GM18951 (cell line): ENCODE data around the gene ARL8B.
"Not testable (repeated sequence)": the region's sequence is repeated elsewhere in the genome, so short reads cannot be mapped to it uniquely, and the experiment has no call there.

ENCODE experiments used
- POLR2A ChIP-seq: IDR thresholded peaks from 4 replicates; pipeline ENCODE4 v1.6.1; 2011; ENCODE audit warnings: mild to moderate bottlenecking; ENCODE audit not compliant: insufficient read length, insufficient read depth; ENCODE audit errors: extremely low read depth
- in situ Hi-C: fragments of 300-500 bp; cut with MboI; formaldehyde crosslinking; loops from one replicate; pipeline ENCODE4 v1.12.0; 2022; ENCODE audit warnings: low sequenced_read_pairs, mixed read lengths, inconsistent platforms; ENCODE audit not compliant: unreplicated experiment

Gene ARL8B

DNA sequence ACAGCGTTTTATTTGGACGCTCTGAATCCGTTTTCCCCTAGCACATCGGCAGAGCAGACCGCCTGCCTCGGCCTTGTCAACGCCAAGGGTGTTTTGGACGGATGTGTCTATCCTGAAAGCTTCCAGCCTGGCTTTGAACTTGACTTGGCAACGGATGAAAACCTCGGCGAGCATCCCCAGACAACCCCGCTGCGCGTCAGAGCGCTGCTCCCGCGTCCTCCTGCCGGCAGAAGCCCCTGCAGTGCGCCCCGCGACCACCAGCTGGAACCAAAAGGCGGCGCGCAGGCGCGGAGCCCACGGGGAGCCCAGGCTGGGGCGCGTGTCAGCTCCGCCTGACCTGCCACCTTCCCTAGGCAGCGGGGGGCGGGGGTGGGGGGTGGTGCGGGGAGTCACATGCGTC lies 26.2 kb upstream of the ARL8B start:
- in situ Hi-C loops = no loop called here
- TF ChIP-seq POLR2A = no peak

DNA sequence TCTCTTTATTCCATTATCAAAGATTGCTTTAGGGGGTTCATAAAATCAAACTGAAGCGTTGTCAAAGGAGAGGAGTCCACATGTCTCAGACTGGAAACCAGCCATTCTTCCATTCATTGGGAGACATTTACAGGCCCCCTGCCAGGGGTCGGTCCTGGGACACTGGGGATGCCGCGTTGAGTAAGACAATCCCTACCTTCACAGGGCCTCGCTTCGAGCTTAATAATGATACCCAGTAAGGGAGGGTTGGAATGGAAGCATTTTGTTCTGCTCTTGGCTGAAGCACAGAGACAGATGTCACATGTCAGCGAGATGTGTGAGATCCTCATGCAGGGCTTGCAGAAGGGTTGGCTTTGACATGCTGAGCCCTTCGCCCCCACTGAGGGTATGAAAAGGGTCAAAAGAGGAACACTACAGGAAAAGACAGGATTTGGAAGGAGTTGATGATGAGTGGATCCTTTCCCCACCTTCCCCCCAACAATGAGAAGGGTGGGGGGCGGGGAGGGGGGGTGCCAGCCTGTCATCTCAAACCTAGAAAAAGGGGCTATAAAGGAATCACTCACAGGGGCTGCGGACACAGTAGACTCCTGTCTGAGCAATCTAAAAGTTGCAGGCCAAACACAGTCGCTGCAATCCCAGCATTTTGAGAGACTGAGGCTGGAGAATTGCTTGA lies 25.6 kb upstream of the ARL8B start:
- in situ Hi-C loops = no loop called here

DNA sequence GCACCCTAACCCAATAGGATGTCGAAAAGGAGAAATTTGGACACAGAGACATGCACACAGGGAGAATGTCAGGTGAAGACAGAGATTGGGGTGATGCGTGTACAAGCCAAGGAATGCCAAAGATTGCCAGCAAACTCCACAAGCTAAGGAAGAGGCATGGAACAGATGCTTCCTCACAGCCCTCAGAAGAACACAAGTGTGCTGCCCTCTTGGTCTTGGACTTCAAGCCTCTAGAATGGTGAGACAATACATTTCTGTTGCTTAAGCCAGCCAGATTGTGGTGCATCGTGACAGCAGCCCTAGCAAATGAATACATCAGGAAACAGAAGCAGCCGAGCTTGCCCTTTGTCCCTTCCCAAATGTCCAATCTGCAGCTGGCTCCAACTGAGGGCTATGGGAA lies 23.7 kb upstream of the ARL8B start:
- no peak for TF ChIP-seq POLR2A

More for the DNA sequence above, 25.6 kb upstream of the ARL8B start:
- no peak for TF ChIP-seq POLR2A

DNA sequence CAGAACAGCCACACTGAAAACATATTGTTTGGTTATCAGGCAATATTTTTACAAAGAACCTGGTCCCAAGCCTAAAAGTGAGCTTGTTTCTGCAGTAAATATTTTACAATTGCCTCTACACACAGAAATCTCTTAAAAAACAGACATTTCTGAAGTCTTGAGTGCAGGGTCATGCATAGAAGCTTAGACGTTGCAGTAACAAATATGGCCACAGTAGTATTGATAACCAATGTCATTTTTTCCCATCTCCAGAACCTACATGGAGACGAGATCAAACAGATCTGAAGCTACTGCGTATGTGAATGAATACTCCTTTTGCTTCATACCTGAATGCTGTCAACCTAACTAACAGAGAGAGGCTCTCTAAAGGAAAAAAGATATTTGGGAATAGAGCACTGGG lies 19.6 kb upstream of the ARL8B start:
- no peak for TF ChIP-seq POLR2A
- in situ Hi-C loops = no loop called here

More for the DNA sequence above, 23.7 kb upstream of the ARL8B start:
- in situ Hi-C loops = no loop called here

DNA sequence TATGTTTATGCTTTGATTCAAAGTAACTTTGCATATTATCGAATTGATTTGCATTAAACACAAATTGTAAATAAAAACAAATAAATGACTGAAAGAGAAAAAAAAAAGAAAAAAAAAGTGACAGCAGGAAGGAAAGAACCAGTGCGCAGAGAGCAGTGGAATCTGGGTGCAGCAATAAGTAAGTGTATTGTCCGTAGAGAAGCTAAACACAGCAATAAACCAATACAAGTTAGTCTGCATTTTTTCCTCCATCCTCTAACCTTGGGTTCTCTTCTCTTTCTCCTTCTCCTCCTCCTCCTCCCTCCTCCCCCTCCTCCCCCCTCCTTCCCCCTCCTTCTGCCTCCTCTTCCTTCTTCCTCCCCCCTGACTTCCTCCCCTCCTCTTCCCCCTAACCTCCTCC lies 18.3 kb upstream of the ARL8B start:
- no peak for TF ChIP-seq POLR2A
- in situ Hi-C loops = no loop called here

DNA sequence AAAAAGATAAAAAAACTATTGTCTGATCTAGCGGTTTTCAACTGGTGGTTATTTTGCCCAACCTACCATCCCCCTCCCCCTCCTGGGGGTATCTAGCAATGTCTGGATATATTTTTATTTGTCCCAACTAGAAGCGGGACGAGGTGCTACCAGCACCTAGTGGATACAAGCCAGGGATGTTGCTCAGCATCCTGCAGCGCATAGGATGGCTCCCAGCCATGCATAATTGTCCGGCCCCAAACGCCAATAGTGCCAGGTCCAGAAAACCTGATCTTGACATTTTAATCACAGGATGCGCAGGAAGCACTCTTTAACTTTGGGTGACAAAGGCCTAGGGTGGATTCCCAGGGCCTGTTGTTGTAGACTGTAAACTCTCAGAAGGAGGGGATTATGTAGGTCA lies 17.0 kb upstream of the ARL8B start:
- TF ChIP-seq POLR2A = no peak
- in situ Hi-C loops = no loop called here

DNA sequence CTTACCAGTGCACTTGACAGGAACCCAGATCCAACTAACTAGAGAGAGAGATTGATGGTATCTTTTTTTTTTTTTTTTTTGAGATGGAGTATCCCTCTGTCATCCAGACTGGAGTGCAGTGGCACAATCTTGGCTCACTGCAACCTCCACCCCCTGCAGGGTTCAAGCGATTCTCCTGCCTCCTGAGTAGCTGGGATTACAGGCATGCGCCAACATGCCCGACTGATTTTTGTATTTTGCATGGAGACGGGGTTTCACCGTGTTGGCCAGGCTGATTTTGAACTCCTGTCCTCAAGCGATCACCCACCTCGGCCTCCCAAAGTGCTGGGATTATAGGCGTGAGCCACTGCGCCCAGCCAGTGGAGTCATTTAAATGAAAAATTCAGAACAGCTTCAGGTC lies 15.7 kb upstream of the ARL8B start:
- in situ Hi-C loops = not testable (repeated sequence)

DNA sequence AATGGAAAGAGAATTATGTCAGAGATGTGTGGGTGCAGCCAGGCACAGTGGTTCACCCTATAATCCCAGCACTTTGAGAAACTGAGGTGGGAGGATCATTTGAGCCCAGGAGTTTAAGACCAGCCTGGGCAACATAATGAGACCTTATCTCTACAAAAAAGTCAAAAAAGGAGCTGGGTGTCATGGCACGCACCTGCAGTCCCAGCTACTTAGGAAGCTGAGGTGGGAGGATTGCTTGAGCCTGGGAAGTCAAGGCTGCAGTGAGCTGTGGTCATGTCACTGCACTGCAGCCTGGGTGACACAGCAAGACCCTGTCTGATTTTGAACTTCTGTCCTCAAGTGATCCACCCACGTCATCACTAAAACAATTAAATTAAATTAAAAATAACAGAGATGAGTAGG lies 15.2 kb upstream of the ARL8B start:
- in situ Hi-C loops = not testable (repeated sequence)

DNA sequence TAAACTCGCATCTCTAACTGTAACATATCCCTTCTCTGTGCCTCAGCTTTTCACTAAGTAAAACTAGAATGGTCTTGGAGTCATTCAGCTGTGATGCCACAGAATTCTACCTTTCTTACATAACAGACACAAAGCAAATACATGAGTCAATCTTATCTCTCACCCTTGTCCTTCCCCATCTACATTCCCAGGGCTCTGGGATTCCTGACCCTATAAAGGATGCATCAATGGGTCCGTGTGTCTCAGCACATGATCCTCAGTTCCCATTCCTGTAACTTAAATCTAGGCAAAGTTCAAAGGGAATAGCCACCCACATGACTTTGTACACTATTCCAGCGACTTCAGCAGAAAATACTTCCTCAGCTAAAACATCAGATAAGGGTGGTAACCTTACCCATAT lies 11.8 kb upstream of the ARL8B start:
- in situ Hi-C loops = no loop called here
- TF ChIP-seq POLR2A = no peak

DNA sequence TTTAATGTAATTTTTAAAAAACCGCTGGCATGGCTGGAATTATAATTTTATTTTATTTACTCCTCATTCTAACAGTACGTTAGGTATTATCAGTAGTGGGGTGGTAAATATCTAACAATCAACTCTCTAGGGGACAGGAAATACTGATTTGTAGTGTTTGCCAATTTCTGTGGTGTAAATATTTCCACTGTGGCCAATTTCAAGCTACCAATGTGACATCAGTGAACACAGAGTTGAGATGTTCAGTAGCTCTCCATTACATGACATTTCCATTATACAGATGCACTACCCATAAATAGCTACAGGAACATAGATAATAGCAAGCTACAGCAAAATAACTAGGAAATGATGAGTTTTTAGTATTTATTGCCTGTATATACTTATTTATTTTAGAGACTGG lies 10.0 kb upstream of the ARL8B start:
- in situ Hi-C loops = no loop called here
- TF ChIP-seq POLR2A = no peak

DNA sequence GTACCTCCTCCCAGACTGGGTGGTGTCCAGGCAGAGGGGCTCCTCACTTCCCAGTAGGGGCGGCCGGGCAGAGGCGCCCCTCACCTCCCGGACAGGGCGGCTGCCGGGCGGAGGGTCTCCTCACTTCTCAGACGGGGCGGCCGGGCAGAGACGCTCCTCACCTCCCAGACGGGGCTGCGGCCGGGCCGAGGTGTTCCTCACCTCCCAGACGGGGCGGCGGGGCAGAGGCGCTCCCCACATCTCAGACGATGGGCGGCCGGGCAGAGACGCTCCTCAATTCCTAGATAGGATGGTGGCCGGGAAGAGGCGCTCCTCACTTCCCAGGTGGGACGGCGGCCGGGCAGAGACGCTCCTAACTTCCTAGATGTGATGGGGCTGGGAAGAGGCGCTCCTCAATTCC lies 8.4 kb upstream of the ARL8B start:
- in situ Hi-C loops = not testable (repeated sequence)

DNA sequence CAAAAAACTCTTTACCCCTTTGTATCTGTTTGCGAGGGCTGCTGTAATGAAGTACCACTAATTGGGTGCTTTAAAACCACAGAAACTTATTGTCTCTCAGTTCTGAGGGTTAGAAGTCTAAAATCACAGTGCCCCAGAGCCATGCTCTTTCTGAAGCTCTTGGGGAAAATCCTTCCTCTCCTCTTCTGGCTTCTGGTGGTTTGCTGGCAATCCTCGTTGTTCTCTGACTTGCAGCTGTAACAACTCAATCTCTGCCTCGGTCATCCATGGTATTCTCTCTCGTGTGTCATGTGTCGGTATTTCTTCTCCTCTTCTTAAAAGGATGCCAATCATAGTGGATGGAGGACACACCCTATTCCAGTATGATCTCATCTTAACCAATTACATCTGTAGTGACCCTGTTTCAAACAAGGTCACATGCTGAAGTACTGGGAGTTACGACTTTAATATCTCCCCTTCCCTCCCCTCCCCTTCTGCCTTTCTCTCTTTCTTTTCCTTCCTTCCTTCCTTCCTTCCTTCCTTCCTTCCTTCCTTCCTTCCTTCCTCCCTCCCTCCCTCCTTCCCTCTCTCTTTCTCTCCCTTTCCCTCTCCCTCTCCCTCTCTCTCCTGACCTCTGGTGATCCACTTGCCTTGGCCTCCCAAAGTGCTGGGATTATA lies 6.5 kb upstream of the ARL8B start:
- no peak for TF ChIP-seq POLR2A
- in situ Hi-C loops = no loop called here

DNA sequence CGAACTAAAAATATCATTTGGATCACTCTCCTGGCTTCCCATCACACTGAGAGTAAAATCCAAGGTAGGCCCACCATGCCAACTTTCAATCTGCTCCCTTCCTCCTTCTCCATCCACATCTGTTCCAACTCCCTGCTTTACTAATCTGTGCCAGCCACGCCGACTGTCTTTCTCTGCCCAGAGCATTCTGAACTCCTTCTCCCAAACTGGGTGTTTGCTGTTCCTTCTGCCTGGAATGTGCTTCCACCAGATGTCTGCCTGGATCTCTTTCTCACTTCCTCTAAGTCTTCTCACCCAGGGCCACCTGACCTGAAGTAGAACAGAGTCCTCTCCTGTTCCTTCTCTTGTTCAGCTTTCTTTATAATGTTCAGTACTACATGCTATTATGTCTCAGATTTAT lies 5.6 kb upstream of the ARL8B start:
- TF ChIP-seq POLR2A = no peak
- in situ Hi-C loops = no loop called here

DNA sequence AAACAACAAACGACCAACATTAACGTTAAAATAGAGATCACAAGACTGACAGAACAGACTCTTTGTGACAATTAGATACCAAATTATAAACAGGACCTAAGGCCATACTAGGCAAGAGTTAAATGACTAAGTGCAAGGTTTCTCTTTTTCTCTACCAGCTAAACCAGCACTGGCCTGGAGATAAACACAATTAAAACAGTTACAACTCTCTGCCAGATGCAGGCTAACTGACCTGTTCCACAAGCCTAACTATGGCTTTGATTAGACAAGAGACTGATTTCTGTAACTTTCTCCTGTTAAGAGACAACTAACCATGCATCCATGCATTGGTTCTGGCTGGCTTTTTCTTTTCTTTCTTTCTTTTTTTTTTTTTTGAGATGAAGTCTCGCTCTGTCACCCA lies 1.6 kb upstream of the ARL8B start:
- in situ Hi-C loops = no loop called here

More for the DNA sequence above, 1.6 kb upstream of the ARL8B start:
- TF ChIP-seq POLR2A = no peak
